Glutamatergic neuron (in vitro differentiated cells): ENCODE data around the gene RADIL. TPM values are rescaled to one million over a fixed set of nuclear protein-coding genes. Genes with fewer than 3 reads are reported as not detected.

Experiments used
- DNase-seq: peaks from one replicate; pipeline ENCODE4 v3.0.0; 2022
- H3K27ac Mint-ChIP-seq: one replicate; pipeline ENCODE4 v1.8.0; 2020; ENCODE audit warnings: mild to moderate bottlenecking, mixed read lengths, inconsistent platforms; ENCODE audit not compliant: unreplicated experiment
- H3K27me3 Mint-ChIP-seq: one replicate; pipeline ENCODE4 v1.8.0; 2020; ENCODE audit warnings: mild to moderate bottlenecking, moderate library complexity, mixed read lengths, inconsistent platforms; ENCODE audit not compliant: unreplicated experiment
- H3K36me3 Mint-ChIP-seq: one replicate; pipeline ENCODE4 v1.8.0; 2020; ENCODE audit warnings: mild to moderate bottlenecking, mixed read lengths, inconsistent platforms; ENCODE audit not compliant: unreplicated experiment
- H3K4me1 Mint-ChIP-seq: one replicate; pipeline ENCODE4 v1.8.0; 2020; ENCODE audit warnings: mild to moderate bottlenecking, low read depth, mixed read lengths, inconsistent platforms; ENCODE audit not compliant: unreplicated experiment
- H3K4me3 Mint-ChIP-seq: one replicate; pipeline ENCODE4 v1.8.0; 2020; ENCODE audit warnings: mild to moderate bottlenecking, mixed read lengths, inconsistent platforms; ENCODE audit not compliant: unreplicated experiment
- H3K9me3 Mint-ChIP-seq: one replicate; pipeline ENCODE4 v1.8.0; 2020; ENCODE audit warnings: mild to moderate bottlenecking, moderate library complexity, mixed read lengths, inconsistent platforms; ENCODE audit not compliant: unreplicated experiment
- total RNA-seq: library from RNA; stranded (reverse); fragmentation: NEBNext Ultra II Directional; extraction: Animal tissue kit (Norgen Biotek cat#: 25700); gene quantifications from one replicate; pipeline ENCODE4 v1.2.1, GENCODE V29; 2021; ENCODE audit not compliant: unreplicated experiment
- TF ChIP-seq, protein P1 (sequence below): fragments of 200-600 bp; sonication (generic); IDR thresholded peaks from one replicate; pipeline ENCODE4 v1.5.0; 2021; ENCODE audit not compliant: partially characterized antibody, unreplicated experiment

Gene RADIL
- total RNA-seq, 1 donor from 2014 or later: 31.3 TPM

DNA sequence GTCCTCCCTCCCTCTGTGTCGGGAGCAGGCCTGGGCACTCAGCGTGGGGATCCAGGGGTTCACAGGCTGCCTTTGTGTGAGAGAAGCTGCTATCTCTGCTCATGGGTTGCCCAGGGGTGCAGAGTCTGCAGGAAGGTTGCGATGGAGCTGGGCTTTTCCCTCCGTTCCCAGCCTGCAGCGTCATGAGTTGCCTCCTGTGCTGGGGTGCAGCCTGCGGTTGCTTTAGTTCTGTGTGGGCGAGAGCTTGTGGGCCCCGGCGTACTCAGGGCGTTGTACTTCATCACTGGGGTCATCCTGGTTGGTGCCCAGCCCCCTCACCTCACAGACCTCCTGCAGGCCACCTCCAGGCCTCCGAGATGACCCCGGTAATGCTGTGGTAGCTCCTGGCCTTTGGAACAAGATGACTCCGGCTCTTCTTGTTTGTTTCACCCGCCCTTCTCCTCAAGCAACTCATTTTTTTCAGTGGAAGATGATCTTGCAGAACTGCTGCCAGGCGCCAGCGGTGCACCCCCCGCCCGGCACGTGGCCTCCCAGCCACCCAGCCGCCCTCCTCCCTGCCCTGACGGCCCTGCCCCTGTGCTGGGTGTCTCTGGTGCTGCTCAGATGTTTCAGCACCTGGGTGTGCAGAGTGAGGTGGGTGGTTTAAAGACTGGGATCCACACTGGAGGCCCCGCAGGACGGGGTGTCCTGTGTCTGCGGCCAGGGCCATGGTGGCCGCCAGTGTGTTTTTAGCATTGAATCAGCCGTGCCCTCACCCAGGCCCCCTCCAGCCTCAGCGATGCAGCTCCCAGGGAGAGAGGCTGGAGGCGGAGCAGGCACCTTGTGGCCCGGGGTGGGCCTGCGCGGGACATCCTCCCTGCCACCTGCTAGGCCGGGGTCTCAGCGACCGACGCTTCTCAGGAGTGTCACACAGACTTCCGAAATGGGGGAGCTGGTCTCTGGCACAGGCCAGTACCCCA, 100.9 kb downstream of the RADIL start:
- Mint-ChIP-seq H3K9me3 (peaks cover 8% of the 10 kb centered on the region), H3K36me3 (no peaks in the 10 kb centered on the region), H3K4me3 (no peak overlapping the region), H3K27ac (no peak overlapping the region), H3K27me3 (peaks cover 5% of the 10 kb centered on the region), H3K4me1 (no peaks in the 10 kb centered on the region)
- TF ChIP-seq, protein P1, sequence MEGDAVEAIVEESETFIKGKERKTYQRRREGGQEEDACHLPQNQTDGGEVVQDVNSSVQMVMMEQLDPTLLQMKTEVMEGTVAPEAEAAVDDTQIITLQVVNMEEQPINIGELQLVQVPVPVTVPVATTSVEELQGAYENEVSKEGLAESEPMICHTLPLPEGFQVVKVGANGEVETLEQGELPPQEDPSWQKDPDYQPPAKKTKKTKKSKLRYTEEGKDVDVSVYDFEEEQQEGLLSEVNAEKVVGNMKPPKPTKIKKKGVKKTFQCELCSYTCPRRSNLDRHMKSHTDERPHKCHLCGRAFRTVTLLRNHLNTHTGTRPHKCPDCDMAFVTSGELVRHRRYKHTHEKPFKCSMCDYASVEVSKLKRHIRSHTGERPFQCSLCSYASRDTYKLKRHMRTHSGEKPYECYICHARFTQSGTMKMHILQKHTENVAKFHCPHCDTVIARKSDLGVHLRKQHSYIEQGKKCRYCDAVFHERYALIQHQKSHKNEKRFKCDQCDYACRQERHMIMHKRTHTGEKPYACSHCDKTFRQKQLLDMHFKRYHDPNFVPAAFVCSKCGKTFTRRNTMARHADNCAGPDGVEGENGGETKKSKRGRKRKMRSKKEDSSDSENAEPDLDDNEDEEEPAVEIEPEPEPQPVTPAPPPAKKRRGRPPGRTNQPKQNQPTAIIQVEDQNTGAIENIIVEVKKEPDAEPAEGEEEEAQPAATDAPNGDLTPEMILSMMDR: no peak
- no peak for DNase-seq

DNA sequence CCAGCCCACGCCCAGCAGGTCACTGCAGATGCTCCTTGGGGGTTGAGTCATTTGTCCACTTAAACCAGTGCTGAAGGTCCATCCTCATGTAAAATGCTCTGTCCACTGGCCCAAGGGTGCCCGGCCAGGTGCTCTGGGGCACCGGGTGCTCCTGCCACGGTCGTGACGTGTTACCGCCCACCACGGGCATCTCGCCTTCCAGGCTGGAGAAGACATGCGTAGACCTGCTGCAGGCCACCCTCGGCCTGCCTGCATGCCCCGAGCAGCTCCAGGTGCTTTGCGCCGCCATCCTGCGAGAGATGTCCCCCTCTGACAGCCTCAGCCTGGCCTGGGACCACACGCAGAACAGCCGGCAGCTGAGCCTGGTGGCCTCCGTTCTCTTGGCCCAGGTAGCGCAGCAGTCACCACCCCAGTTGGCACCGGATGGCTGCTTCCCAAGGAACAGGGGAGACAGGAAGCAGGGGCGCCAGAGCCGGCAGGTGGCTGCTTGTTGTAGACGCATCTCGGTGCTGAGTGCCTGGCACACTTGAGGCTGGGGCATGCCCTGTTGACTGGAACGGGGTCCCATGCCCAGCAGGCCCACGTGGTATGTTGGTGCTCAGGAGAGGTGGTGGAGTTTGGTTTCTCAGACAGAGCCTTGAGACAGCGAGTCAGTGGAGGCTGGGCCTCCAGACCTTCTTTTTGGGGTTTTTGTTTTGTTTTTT, 102.0 kb downstream of the RADIL start:
- Mint-ChIP-seq H3K4me3 (no peak overlapping the region), H3K27me3 (peaks cover 5% of the 10 kb centered on the region), H3K27ac (no peak overlapping the region), H3K4me1 (no peaks in the 10 kb centered on the region), H3K9me3 (peaks cover 8% of the 10 kb centered on the region), H3K36me3 (no peaks in the 10 kb centered on the region)
- TF ChIP-seq, protein P1: no peak
- no peak for DNase-seq

- Mint-ChIP-seq H3K36me3 (no peaks in the 10 kb centered on the region), H3K4me3 (no peak overlapping the region), H3K27me3 (peaks cover 14% of the 10 kb centered on the region), H3K4me1 (peaks cover 9% of the 10 kb centered on the region), H3K9me3 (peaks cover 5% of the 10 kb centered on the region), H3K27ac (no peak overlapping the region)
- no peak for DNase-seq
- TF ChIP-seq, protein P1: no peak
These were observed 104.4 kb downstream of the RADIL start for GRCh38 chr7:4779118-4779517.

- DNase-seq: no peak
- Mint-ChIP-seq H3K4me3 (peak overlapping the region; percentile 99), H3K9me3 (peaks cover 2% of the 10 kb centered on the region), H3K27me3 (peaks cover 11% of the 10 kb centered on the region), H3K4me1 (peaks cover 9% of the 10 kb centered on the region), H3K27ac (peak overlapping the region; percentile 89), H3K36me3 (no peaks in the 10 kb centered on the region)
- TF ChIP-seq, protein P1: no peak
These were observed 107.5 kb downstream of the RADIL start for GRCh38 chr7:4775848-4776623.
